CD4-positive, CD25-positive, alpha-beta regulatory T cell (primary cell): Measurements from ENCODE around the gene DHRS7C. TPM values are rescaled to one million over a fixed set of nuclear protein-coding genes. Genes with fewer than 3 reads are reported as not detected.

Experiments
- ATAC-seq, 2 donors: fragments of 150-1000 bp; cut with Tn5 transposase; one replicate each; pipeline ENCODE4 v1.10.0; 2021; ENCODE audit warnings: low read depth in 2 of 2, moderate number of reproducible peaks in 2 of 2, moderate library complexity in 1 of 2
- DNase-seq, 3 donors: peaks; one replicate each; pipeline versions ENCODE4 v3.0.0 to v3.0.0-alpha.2; 2012 to 2022; ENCODE audit warnings: mixed read lengths in 1 of 3
- H3K27ac ChIP-seq: one replicate; pipeline ENCODE4 v1.7.0; 2013; ENCODE audit warnings: mild to moderate bottlenecking, low read length; ENCODE audit not compliant: insufficient read depth, poor library complexity, severe bottlenecking
- H3K27me3 ChIP-seq: one replicate; pipeline ENCODE4 v1.7.0; 2013; ENCODE audit warnings: low read length; ENCODE audit not compliant: control insufficient read depth, insufficient read depth
- H3K36me3 ChIP-seq: one replicate; pipeline ENCODE4 v1.7.0; 2013; ENCODE audit warnings: mild to moderate bottlenecking, low read length, moderate library complexity; ENCODE audit not compliant: control insufficient read depth, insufficient read depth
- H3K4me1 ChIP-seq: 2 replicates; pipeline ENCODE4 v1.7.0; 2013; ENCODE audit warnings: mild to moderate bottlenecking, low read length; ENCODE audit not compliant: insufficient read depth, control insufficient read depth, poor library complexity, severe bottlenecking
- H3K4me3 ChIP-seq: one replicate; pipeline ENCODE4 v1.7.0; 2013; ENCODE audit warnings: low read depth, mild to moderate bottlenecking, low read length, moderate library complexity
- H3K9me3 ChIP-seq, 2 experiments: 1 replicate in 1 of 2; 2 replicates in 1 of 2; pipeline ENCODE4 v1.7.0; 2013; ENCODE audit warnings: low read length in 2 of 2, mild to moderate bottlenecking in 1 of 2, moderate library complexity in 1 of 2; ENCODE audit not compliant: control insufficient read depth in 2 of 2
- H3K27ac Mint-ChIP-seq, 3 donors: one replicate each; pipeline ENCODE4 v1.8.0; 2020 to 2022; ENCODE audit warnings: mild to moderate bottlenecking in 3 of 3, mixed read lengths in 3 of 3, moderate library complexity in 2 of 3
- H3K27me3 Mint-ChIP-seq: one replicate; pipeline ENCODE4 v1.8.0; 2022; ENCODE audit warnings: mild to moderate bottlenecking, mixed read lengths
- H3K36me3 Mint-ChIP-seq: one replicate; pipeline ENCODE4 v1.8.0; 2020; ENCODE audit warnings: mixed read lengths
- H3K4me1 Mint-ChIP-seq, 4 donors: one replicate each; pipeline ENCODE4 v1.8.0; 2020 to 2022; ENCODE audit warnings: mixed read lengths in 4 of 4, mild to moderate bottlenecking in 1 of 4
- H3K4me3 Mint-ChIP-seq, 4 donors: one replicate each; pipeline ENCODE4 v1.8.0; 2020 to 2022; ENCODE audit warnings: mild to moderate bottlenecking in 4 of 4, mixed read lengths in 4 of 4, moderate library complexity in 3 of 4
- H3K9me3 Mint-ChIP-seq, 7 donors: one replicate each; pipeline ENCODE4 v1.8.0; 2020 to 2022; ENCODE audit warnings: mixed read lengths in 7 of 7, mild to moderate bottlenecking in 3 of 7, moderate library complexity in 2 of 7
- polyA plus RNA-seq, 4 donors: library from polyadenylated mRNA; unstranded; fragments of 300-500 nt; fragmentation: Illumina TruSeq; gene quantifications; one replicate each; pipeline ENCODE4 v1.2.3, GENCODE V29; 2021
- total RNA-seq: library from RNA; stranded (reverse); gene quantifications from one replicate; pipeline ENCODE4 v1.2.3, GENCODE V29; 2022

The DHRS7C gene
- total and polyA plus RNA-seq, 5 donors from 2014 or later, result not detected

- no peaks in the 10 kb centered on the region for H3K27me3 ChIP-seq
- peaks cover 5% of the 10 kb centered on the region for H3K27me3 Mint-ChIP-seq
- H3K27ac Mint-ChIP-seq, result no peak overlapping the region
- no peaks in the 10 kb centered on the region for H3K36me3 Mint-ChIP-seq
- no peaks in the 10 kb centered on the region for H3K9me3 Mint-ChIP-seq
- H3K4me1 Mint-ChIP-seq, result no peaks in the 10 kb centered on the region
- H3K9me3 ChIP-seq, result no peaks in the 10 kb centered on the region
- DNase-seq (no peak), ATAC-seq (no peak)
- H3K36me3 ChIP-seq, result no peaks in the 10 kb centered on the region
- H3K4me1 ChIP-seq, result no peaks in the 10 kb centered on the region
- H3K4me3 ChIP-seq, result no peak overlapping the region
- H3K4me3 Mint-ChIP-seq, result no peak overlapping the region
- no peak overlapping the region for H3K27ac ChIP-seq
Observed at GRCh38 chr17:9802697-9803096, 11.3 kb upstream of the DHRS7C start.

GRCh38 chr17:9802294-9802693 lies 10.9 kb upstream of the DHRS7C start:
- no peaks in the 10 kb centered on the region for H3K36me3 ChIP-seq
- H3K27me3 ChIP-seq, result no peaks in the 10 kb centered on the region
- Mint-ChIP-seq H3K36me3 (no peaks in the 10 kb centered on the region), H3K27ac (no peak overlapping the region), H3K4me1 (no peaks in the 10 kb centered on the region), H3K27me3 (peaks cover 1% of the 10 kb centered on the region), H3K9me3 (no peaks in the 10 kb centered on the region), H3K4me3 (no peak overlapping the region)
- H3K4me1 ChIP-seq, result no peaks in the 10 kb centered on the region
- ATAC-seq, result no peak
- no peak overlapping the region for H3K4me3 ChIP-seq
- no peak overlapping the region for H3K27ac ChIP-seq
- no peak for DNase-seq
- no peaks in the 10 kb centered on the region for H3K9me3 ChIP-seq

- no peaks in the 10 kb centered on the region for H3K27me3 ChIP-seq
- H3K4me1 Mint-ChIP-seq, result no peaks in the 10 kb centered on the region
- no peak overlapping the region for H3K27ac ChIP-seq
- H3K9me3 ChIP-seq, result no peaks in the 10 kb centered on the region
- no peaks in the 10 kb centered on the region for H3K36me3 Mint-ChIP-seq
- no peak overlapping the region for H3K4me3 ChIP-seq
- H3K4me3 Mint-ChIP-seq, result no peak overlapping the region
- H3K4me1 ChIP-seq, result no peaks in the 10 kb centered on the region
- no peak overlapping the region for H3K27ac Mint-ChIP-seq
- no peak for DNase-seq
- no peaks in the 10 kb centered on the region for H3K36me3 ChIP-seq
- H3K27me3 Mint-ChIP-seq, result no peaks in the 10 kb centered on the region
- no peak for ATAC-seq
- no peaks in the 10 kb centered on the region for H3K9me3 Mint-ChIP-seq
Observed at GRCh38 chr17:9801505-9801904, 10.1 kb upstream of the DHRS7C start.

DNA sequence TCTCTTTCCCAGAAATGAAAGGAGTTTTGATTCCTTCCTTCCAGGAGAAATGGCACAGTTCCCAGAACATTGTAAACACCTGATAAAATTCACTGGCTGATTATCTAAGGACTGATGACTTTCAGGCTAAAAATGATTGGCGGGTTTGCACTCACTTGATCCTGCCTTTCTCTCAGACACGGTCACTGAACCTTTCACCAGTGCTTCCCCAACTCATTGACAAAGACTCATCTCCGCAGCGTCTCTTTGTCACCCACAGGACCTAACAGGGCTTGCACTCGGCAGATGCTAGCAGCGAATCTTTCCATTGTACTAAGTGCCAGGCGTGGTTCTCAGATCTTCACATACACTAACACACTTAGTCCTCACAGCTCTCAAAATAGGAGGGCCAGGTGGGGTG lies 7.3 kb upstream of the DHRS7C start:
- Mint-ChIP-seq H3K4me1 (no peaks in the 10 kb centered on the region), H3K4me3 (no peak overlapping the region), H3K27ac (no peak overlapping the region), H3K27me3 (no peaks in the 10 kb centered on the region), H3K36me3 (no peaks in the 10 kb centered on the region), H3K9me3 (no peaks in the 10 kb centered on the region)
- H3K4me3 ChIP-seq, result no peak overlapping the region
- H3K36me3 ChIP-seq, result no peaks in the 10 kb centered on the region
- H3K9me3 ChIP-seq, result no peaks in the 10 kb centered on the region
- no peak for ATAC-seq
- no peak for DNase-seq
- no peaks in the 10 kb centered on the region for H3K27me3 ChIP-seq
- H3K27ac ChIP-seq, result no peak overlapping the region
- no peaks in the 10 kb centered on the region for H3K4me1 ChIP-seq

- Mint-ChIP-seq H3K36me3 (no peaks in the 10 kb centered on the region), H3K4me1 (no peaks in the 10 kb centered on the region), H3K27ac (no peak overlapping the region), H3K27me3 (no peaks in the 10 kb centered on the region), H3K4me3 (no peak overlapping the region), H3K9me3 (no peaks in the 10 kb centered on the region)
- no peak for ATAC-seq
- no peaks in the 10 kb centered on the region for H3K9me3 ChIP-seq
- H3K27ac ChIP-seq, result no peak overlapping the region
- no peaks in the 10 kb centered on the region for H3K36me3 ChIP-seq
- DNase-seq, result no peak
- no peaks in the 10 kb centered on the region for H3K27me3 ChIP-seq
- H3K4me3 ChIP-seq, result no peak overlapping the region
- H3K4me1 ChIP-seq, result no peaks in the 10 kb centered on the region
Observed at GRCh38 chr17:9798008-9798407, 6.6 kb upstream of the DHRS7C start.

GRCh38 chr17:9792181-9792840 lies 919 bp upstream of the DHRS7C start:
- Histone ChIP-seq H3K4me3 (no peak overlapping the region), H3K4me1 (no peaks in the 10 kb centered on the region), H3K27me3 (no peaks in the 10 kb centered on the region), H3K36me3 (no peaks in the 10 kb centered on the region), H3K9me3 (no peaks in the 10 kb centered on the region), H3K27ac (no peak overlapping the region)
- Mint-ChIP-seq H3K27me3 (peaks cover 5% of the 10 kb centered on the region), H3K4me3 (no peak overlapping the region), H3K27ac (no peak overlapping the region), H3K4me1 (no peaks in the 10 kb centered on the region), H3K36me3 (no peaks in the 10 kb centered on the region), H3K9me3 (no peaks in the 10 kb centered on the region)
- DNase-seq, result no peak
- no peak for ATAC-seq

- Mint-ChIP-seq H3K27me3 (peaks cover 5% of the 10 kb centered on the region), H3K36me3 (no peaks in the 10 kb centered on the region), H3K4me3 (no peak overlapping the region), H3K9me3 (no peaks in the 10 kb centered on the region), H3K27ac (no peak overlapping the region), H3K4me1 (no peaks in the 10 kb centered on the region)
- H3K9me3 ChIP-seq, result no peaks in the 10 kb centered on the region
- no peak for DNase-seq
- no peak overlapping the region for H3K4me3 ChIP-seq
- H3K4me1 ChIP-seq, result no peaks in the 10 kb centered on the region
- no peak overlapping the region for H3K27ac ChIP-seq
- H3K36me3 ChIP-seq, result no peaks in the 10 kb centered on the region
- no peak for ATAC-seq
- H3K27me3 ChIP-seq, result no peaks in the 10 kb centered on the region
Observed at GRCh38 chr17:9790316-9790715, 1.1 kb downstream of the DHRS7C start.

DNA sequence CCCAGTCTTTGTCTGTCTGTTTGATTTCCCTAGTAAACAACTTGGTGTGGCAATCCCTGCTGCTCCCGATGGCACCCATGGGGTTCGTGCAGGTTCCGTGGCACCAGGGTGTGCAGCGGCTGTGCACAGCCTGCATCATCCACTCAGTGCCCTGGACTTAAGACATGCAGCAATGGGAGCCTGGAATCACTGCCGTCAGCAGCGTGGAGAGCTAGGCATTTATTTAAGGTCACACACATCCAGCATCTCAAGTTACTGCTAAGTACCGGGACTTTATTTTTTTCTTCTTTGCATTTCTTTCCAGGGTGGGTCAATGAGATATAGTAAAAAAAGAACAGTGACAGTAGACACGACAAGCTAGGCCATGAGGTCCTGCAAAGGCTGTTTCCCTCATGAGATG lies 2.8 kb downstream of the DHRS7C start:
- H3K9me3 Mint-ChIP-seq, result no peaks in the 10 kb centered on the region
- H3K27me3 ChIP-seq, result no peaks in the 10 kb centered on the region
- DNase-seq (no peak), ATAC-seq (no peak)
- H3K4me3 ChIP-seq, result no peak overlapping the region
- no peaks in the 10 kb centered on the region for H3K36me3 ChIP-seq
- H3K9me3 ChIP-seq, result no peaks in the 10 kb centered on the region
- H3K4me1 ChIP-seq, result no peaks in the 10 kb centered on the region
- no peaks in the 10 kb centered on the region for H3K4me1 Mint-ChIP-seq
- H3K4me3 Mint-ChIP-seq, result no peak overlapping the region
- no peaks in the 10 kb centered on the region for H3K36me3 Mint-ChIP-seq
- H3K27ac Mint-ChIP-seq, result no peak overlapping the region
- no peak overlapping the region for H3K27ac ChIP-seq
- H3K27me3 Mint-ChIP-seq, result peaks cover 5% of the 10 kb centered on the region
